Fibroblast of lung (primary cell): ENCODE measurements around the gene ATP2B2.

ENCODE experiments used
- EZH2 ChIP-seq: IDR thresholded peaks from 2 replicates; pipeline ENCODE4 v1.5.1; 2012; ENCODE audit warnings: low read length, control low read depth, mild to moderate bottlenecking; ENCODE audit errors: missing control alignments
- TF ChIP-seq, protein P1 (sequence below), 2 donors: IDR thresholded peaks in 1 of 2; conservative IDR thresholded peaks in 1 of 2; 1 replicate in 1 of 2; 2 replicates in 1 of 2; pipeline ENCODE4 v1.5.1; 2011 to 2012; ENCODE audit warnings: low read length in 2 of 2, control low read depth in 1 of 2, inconsistent platforms in 1 of 2, low read depth in 1 of 2, mild to moderate bottlenecking in 1 of 2

DNA sequence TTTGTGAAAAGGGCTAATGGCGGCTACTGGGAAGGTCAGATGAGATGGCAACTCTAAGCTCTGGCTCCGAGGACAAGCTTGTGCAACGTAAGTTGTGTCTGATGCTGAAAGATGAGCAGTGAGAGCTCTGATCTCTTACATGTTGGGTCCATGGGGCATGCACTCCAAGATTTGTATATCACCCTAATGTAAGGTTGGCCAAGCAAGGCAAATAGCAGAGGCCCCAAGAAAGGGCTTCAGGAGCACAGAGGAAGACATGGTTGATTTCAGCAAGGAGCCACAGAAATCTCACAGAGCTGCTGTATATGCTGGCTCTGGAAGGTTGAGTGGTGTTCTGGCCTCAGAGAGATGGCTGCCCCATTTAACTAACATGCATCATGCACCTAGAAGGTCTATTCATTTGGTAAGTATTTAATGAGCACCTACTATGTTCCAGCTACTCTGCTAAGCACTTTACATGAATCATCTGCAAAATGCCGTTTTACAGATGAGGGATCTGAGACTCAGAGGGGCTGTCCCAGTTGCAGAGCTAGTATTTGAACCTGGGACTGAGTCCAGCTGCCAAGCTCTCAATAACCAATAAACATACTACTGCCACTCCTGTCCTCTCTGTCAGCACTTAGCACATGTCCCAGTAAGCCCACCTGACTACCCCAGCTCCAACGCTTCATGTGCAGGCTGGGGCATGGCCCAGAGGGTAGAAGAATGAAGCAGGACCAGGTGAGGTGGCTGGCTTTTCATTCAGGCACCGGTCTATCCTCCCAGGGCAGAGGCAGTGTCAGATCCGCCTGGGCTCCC is 27.8 kb upstream of the ATP2B2 start:
- TF ChIP-seq, protein P1, sequence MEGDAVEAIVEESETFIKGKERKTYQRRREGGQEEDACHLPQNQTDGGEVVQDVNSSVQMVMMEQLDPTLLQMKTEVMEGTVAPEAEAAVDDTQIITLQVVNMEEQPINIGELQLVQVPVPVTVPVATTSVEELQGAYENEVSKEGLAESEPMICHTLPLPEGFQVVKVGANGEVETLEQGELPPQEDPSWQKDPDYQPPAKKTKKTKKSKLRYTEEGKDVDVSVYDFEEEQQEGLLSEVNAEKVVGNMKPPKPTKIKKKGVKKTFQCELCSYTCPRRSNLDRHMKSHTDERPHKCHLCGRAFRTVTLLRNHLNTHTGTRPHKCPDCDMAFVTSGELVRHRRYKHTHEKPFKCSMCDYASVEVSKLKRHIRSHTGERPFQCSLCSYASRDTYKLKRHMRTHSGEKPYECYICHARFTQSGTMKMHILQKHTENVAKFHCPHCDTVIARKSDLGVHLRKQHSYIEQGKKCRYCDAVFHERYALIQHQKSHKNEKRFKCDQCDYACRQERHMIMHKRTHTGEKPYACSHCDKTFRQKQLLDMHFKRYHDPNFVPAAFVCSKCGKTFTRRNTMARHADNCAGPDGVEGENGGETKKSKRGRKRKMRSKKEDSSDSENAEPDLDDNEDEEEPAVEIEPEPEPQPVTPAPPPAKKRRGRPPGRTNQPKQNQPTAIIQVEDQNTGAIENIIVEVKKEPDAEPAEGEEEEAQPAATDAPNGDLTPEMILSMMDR (conservative IDR thresholded peaks at IDR 0.05 in 1 of 2, IDR thresholded peaks at IDR 0.05 in 1 of 2; ENCODE audit: low read depth in 1 of 2, low read length in 2 of 2), result no peak
- TF ChIP-seq EZH2, result no peak
